Peyer's patch (tissue), 4 donors: ENCODE results near the gene ANKS3.

ENCODE experiments used
- CTCF ChIP-seq, 6 experiments: fragments of 450-650 bp in 4 of 6; fragments of 200-600 bp in 2 of 6; sonication (generic) in 1 of 6; IDR thresholded peaks; one replicate each; pipeline ENCODE4 v1.5.1; 2017 to 2019; ENCODE audit warnings: antibody characterized with exemption in 6 of 6, mild to moderate bottlenecking in 3 of 6, moderate library complexity in 1 of 6
- POLR2A ChIP-seq, 2 donors: fragments of 450-650 bp; IDR thresholded peaks; one replicate each; pipeline ENCODE4 v1.5.1; 2017; ENCODE audit warnings: antibody characterized with exemption in 2 of 2, mild to moderate bottlenecking in 2 of 2, moderate library complexity in 2 of 2

GRCh38 chr16:4768549-4769305 is 34.7 kb upstream of the ANKS3 start:
- no peak for TF ChIP-seq CTCF (IDR thresholded peaks at IDR 0.05)
- peak; percentile 68 to 89 for TF ChIP-seq POLR2A (IDR thresholded peaks at IDR 0.05)
